GM18505 (cell line): Measurements from ENCODE around the gene UFC1.

Experiments used
- ATAC-seq: cut with Tn5 transposase; IDR thresholded peaks from one replicate; pipeline ENCODE4 v1.9.1; 2021; ENCODE audit not compliant: unreplicated experiment
- POLR2A ChIP-seq: IDR thresholded peaks from 4 replicates; pipeline ENCODE4 v1.6.1; 2011; ENCODE audit warnings: borderline replicate concordance; ENCODE audit not compliant: insufficient read depth, insufficient read length; ENCODE audit errors: extremely low read depth

UFC1 gene

GRCh38 chr1:161166669-161167548 lies 13.1 kb downstream of the UFC1 start:
- ATAC-seq = peak; percentile 3
- TF ChIP-seq POLR2A = no peak

- no peak for TF ChIP-seq POLR2A
- no peak for ATAC-seq
These were observed 15.1 kb downstream of the UFC1 start for GRCh38 chr1:161168906-161169305.

- TF ChIP-seq POLR2A = no peak
- ATAC-seq = no peak
These were observed 17.4 kb downstream of the UFC1 start for GRCh38 chr1:161171191-161171590.

GRCh38 chr1:161171696-161172095 lies 17.9 kb downstream of the UFC1 start:
- TF ChIP-seq POLR2A = no peak
- ATAC-seq = no peak

GRCh38 chr1:161172349-161172748 lies 18.6 kb downstream of the UFC1 start:
- no peak for ATAC-seq
- TF ChIP-seq POLR2A = no peak

GRCh38 chr1:161172776-161173376 lies 19.1 kb downstream of the UFC1 start:
- TF ChIP-seq POLR2A = no peak
- ATAC-seq = no peak

GRCh38 chr1:161173711-161174110 lies 19.9 kb downstream of the UFC1 start:
- no peak for ATAC-seq
- TF ChIP-seq POLR2A = no peak

- TF ChIP-seq POLR2A = no peak
- ATAC-seq = no peak
These were observed 21.1 kb downstream of the UFC1 start for GRCh38 chr1:161174911-161175310.

- no peak for TF ChIP-seq POLR2A
- ATAC-seq = no peak
These were observed 22.1 kb downstream of the UFC1 start for GRCh38 chr1:161175771-161176453.

- TF ChIP-seq POLR2A = no peak
- no peak for ATAC-seq
These were observed 22.8 kb downstream of the UFC1 start for GRCh38 chr1:161176468-161177111.

GRCh38 chr1:161177112-161177935 lies 23.5 kb downstream of the UFC1 start, which contains the start of gene B4GALT3:
Gene B4GALT3, minus strand, starts transcription at chr1:161177507. Its CDS starts 1,447 bp downstream, at chr1:161176060.
- peak; percentile 83 for ATAC-seq
- TF ChIP-seq POLR2A = peak; percentile 89

GRCh38 chr1:161177936-161178244 lies 24.1 kb downstream of the UFC1 start:
- TF ChIP-seq POLR2A = no peak
- ATAC-seq = no peak
